Left renal pelvis (tissue), 4 donors: ENCODE measurements around the gene FUNDC2. TPM values are rescaled to one million over a fixed set of nuclear protein-coding genes. Genes with fewer than 3 reads are reported as not detected.
A peak's percentile ranks its signal among the peaks of the same experiment; 100 is the strongest.

Source experiments
- DNase-seq, 4 donors: peaks; one replicate each; pipeline ENCODE4 v3.0.0-alpha.2; 2013; ENCODE audit warnings: low read depth in 4 of 4, low spot score in 3 of 4
- polyA plus RNA-seq, 4 donors: library from polyadenylated mRNA; unstranded; fragments of 120-200 nt; gene quantifications; one replicate each; pipeline ENCODE4 v1.2.1, GENCODE V29; 2013; ENCODE audit not compliant: insufficient read length in 4 of 4

FUNDC2 gene
- polyA plus RNA-seq, 4 donors: 103 to 129 (median 112) TPM

- no peak for DNase-seq
These were observed 41.5 kb downstream of the FUNDC2 start for GRCh38 chrX:155068165-155068564.

- DNase-seq: no peak
These were observed 42.8 kb downstream of the FUNDC2 start for GRCh38 chrX:155069414-155069813.

- DNase-seq: no peak
These were observed 43.4 kb downstream of the FUNDC2 start for GRCh38 chrX:155070038-155070437.

GRCh38 chrX:155070663-155070974 lies 44.0 kb downstream of the FUNDC2 start:
- no peak for DNase-seq

- peak; percentile 48 to 53 (median 50) for DNase-seq
These were observed 44.5 kb downstream of the FUNDC2 start, which contains the start of the genes BRCC3, CMC4 and MTCP1 for GRCh38 chrX:155070975-155071693. Gene BRCC3, plus strand, starts transcription at chrX:155071508. Its CDS starts 20 bp downstream, at chrX:155071528. Gene CMC4, minus strand, starts transcription at chrX:155071136. Its CDS starts 7,113 bp downstream, at chrX:155064023. Gene MTCP1, minus strand, starts transcription at chrX:155071136. Its CDS starts 5,126 bp downstream, at chrX:155066010.

GRCh38 chrX:155071694-155072280 lies 45.1 kb downstream of the FUNDC2 start:
- no peak for DNase-seq

- DNase-seq: no peak
These were observed 59.7 kb downstream of the FUNDC2 start for GRCh38 chrX:155086202-155086840.

- DNase-seq: no peak
These were observed 60.5 kb downstream of the FUNDC2 start for GRCh38 chrX:155086961-155087735.

GRCh38 chrX:155094468-155095061 lies 67.9 kb downstream of the FUNDC2 start:
- DNase-seq: no peak

- DNase-seq: no peak
These were observed 79.3 kb downstream of the FUNDC2 start for GRCh38 chrX:155105919-155106318.

- no peak for DNase-seq
These were observed 81.8 kb downstream of the FUNDC2 start for GRCh38 chrX:155108427-155108826.

Other genes with a start within 250 kb of the FUNDC2 start
- 10 to 100 TPM; 30.2 to 41.6 (median 37.2) TPM for gene MPP1, start 221.4 kb upstream of the FUNDC2 start, polyA plus RNA-seq
- not detected for gene SMIM9, start 192.2 kb upstream of the FUNDC2 start, polyA plus RNA-seq
- 10 to 100 TPM; 13.3 to 21.8 (median 17.1) TPM for gene F8A1, start 140.5 kb upstream of the FUNDC2 start, polyA plus RNA-seq
- gene F8, start 4.1 kb upstream of the FUNDC2 start, polyA plus RNA-seq: 10 to 100 TPM in 3 of 4 donors, 1 to 10 TPM in 1; 7.8 to 15.6 (median 13.7) TPM
- 1 to 10 TPM; 5.9 to 9.4 (median 6.9) TPM for gene CMC4, start 44.3 kb downstream of the FUNDC2 start, polyA plus RNA-seq
- 10 to 100 TPM; 15.1 to 29.1 (median 20.0) TPM for gene MTCP1, start 44.3 kb downstream of the FUNDC2 start, polyA plus RNA-seq
- 10 to 100 TPM; 16.6 to 34.8 (median 27.4) TPM for gene BRCC3, start 44.7 kb downstream of the FUNDC2 start, polyA plus RNA-seq
- 100 to 1,000 TPM in 1 of 4 donors, 10 to 100 TPM in 3; 75.3 to 119 (median 82.7) TPM for gene VBP1, start 189.6 kb downstream of the FUNDC2 start, polyA plus RNA-seq
- 1 to 10 TPM; 1.1 to 3.6 (median 3.3) TPM for gene RAB39B, start 237.6 kb downstream of the FUNDC2 start, polyA plus RNA-seq